ENCODE results near the gene PTPRT.

Gene PTPRT

DNA sequence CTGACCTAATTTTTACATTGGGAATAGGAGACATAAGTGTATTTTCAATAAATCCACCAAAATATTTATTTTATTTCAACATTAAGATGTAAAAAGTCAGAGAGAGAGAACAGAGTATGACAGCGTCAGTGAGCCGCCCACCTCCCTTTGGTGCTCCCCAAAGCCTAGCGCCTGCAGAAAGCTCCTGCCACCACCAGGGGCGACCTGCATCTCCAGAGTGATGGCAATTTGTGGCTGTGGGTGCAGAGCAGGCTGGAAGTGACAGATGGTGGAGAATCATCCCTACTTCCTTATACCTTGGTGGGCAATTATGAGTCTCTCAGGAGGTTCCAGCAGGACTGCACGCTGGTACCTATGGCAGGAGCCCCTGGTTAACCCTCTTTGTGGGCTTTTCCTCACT, 87.3 kb downstream of the PTPRT start:
- Histone ChIP-seq H3K36me3 (ENCODE audit: control insufficient read depth, insufficient read depth, low read length, severe bottlenecking) (no peaks in the 10 kb centered on the region), H3K27me3 (replicated peaks; ENCODE audit: control insufficient read depth, insufficient read depth, low read length) (no peaks in the 10 kb centered on the region), H3K4me1 (ENCODE audit: control insufficient read depth, insufficient read depth, low read length) (no peaks in the 10 kb centered on the region), H3K9me3 (ENCODE audit: control insufficient read depth, low read length) (no peaks in the 10 kb centered on the region), H3K4me3 (ENCODE audit: low read length) (no peak overlapping the region), H3K9ac (ENCODE audit: low read length) (no peak overlapping the region)
- no peak for DNase-seq (ENCODE audit: low read depth)

DNA sequence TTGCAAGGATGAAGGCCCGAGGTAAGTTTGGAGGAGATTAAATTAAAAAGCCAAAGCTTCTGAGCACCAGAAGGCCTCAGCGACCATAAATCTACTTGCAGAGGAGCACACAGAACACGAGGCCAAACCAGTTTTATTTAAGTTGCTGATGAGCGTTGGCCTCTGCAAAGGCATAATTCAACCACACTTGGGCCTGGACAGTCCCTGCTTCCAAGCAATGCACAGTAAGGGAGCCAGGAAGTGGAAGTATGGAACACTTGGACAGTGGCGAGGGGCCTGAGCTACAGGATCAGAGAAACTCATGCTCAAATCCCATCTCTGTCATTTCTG, 92.8 kb downstream of the PTPRT start:
- Histone ChIP-seq H3K36me3 (ENCODE audit: control insufficient read depth, insufficient read depth, low read length, severe bottlenecking) (no peaks in the 10 kb centered on the region), H3K27me3 (replicated peaks; ENCODE audit: control insufficient read depth, insufficient read depth, low read length) (no peaks in the 10 kb centered on the region)

DNA sequence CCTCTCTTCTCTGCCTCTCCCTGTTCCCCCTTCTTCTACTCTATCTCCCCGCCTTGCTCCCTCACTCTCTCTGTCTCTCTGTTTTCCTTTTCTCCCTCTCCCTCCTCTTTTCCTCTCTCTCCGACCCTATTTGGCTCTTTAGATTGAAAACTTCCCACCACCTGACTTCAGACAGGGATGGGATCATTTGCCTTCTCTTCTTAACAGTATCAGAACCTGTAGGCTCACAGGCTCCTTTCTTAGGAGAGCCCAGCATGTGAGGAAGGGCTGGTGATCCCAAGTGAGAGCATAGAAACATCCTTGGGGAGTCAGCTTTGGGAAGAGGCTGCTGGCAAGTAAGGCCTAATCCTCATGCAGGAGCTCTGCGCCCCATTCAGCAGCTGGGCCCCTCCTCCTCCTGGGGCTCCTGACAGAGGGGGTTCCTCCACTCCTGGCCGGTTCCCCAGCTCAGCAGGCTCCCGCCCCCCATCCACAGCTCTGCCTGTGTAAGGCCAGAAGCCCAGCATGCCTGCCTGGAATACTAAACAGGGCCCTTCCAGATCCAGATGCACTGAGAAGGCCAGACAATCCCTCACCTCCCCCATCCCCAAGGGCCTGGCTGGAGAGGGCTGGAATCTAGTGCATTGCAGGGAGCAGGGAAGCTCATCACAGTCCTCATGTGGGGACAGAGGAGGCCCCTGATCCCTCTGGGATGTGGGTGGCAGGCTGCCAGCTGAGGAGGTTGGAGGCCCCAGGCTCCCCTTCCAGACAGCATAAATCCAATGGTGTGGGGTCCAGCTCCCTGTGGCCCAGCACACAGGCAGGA, 93.4 kb downstream of the PTPRT start:
- Histone ChIP-seq H3K4me3 (ENCODE audit: low read length) (no peak overlapping the region), H3K4me1 (ENCODE audit: control insufficient read depth, insufficient read depth, low read length) (no peaks in the 10 kb centered on the region), H3K9ac (ENCODE audit: low read length) (no peak overlapping the region), H3K36me3 (ENCODE audit: control insufficient read depth, insufficient read depth, low read length, severe bottlenecking) (no peaks in the 10 kb centered on the region), H3K9me3 (ENCODE audit: control insufficient read depth, low read length) (peaks cover 10% of the 10 kb centered on the region), H3K27me3 (replicated peaks; ENCODE audit: control insufficient read depth, insufficient read depth, low read length) (no peaks in the 10 kb centered on the region)
- no peak for DNase-seq (ENCODE audit: low read depth)

More for the DNA sequence above, 92.8 kb downstream of the PTPRT start:
- peaks cover 8% of the 10 kb centered on the region for H3K9me3 ChIP-seq (ENCODE audit: control insufficient read depth, low read length)
- no peak for DNase-seq (ENCODE audit: low read depth)
- H3K4me3 ChIP-seq (ENCODE audit: low read length), result no peak overlapping the region
- no peak overlapping the region for H3K9ac ChIP-seq (ENCODE audit: low read length)
- no peaks in the 10 kb centered on the region for H3K4me1 ChIP-seq (ENCODE audit: control insufficient read depth, insufficient read depth, low read length)

DNA sequence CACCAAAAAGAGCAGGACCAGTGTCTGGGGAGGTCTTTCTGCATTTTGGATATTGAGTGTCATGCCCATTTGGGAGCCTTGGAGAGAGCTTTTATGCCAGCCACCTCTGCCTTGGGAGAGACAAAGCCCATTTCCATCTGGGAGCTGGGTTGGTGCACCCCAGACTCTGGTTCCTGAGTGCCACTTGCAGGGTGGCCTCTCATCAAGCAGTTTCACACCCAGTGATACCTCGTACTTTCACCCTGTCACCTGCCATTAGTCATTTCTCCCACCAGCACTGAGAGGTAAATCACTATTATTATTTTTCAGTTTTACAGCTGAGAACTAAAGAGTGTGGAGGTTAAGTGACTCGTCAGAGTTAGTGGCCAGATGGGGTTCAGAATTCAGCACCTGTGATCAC, 94.7 kb downstream of the PTPRT start:
- no peak for DNase-seq (ENCODE audit: low read depth)
- no peaks in the 10 kb centered on the region for H3K4me1 ChIP-seq (ENCODE audit: control insufficient read depth, insufficient read depth, low read length)
- no peak overlapping the region for H3K4me3 ChIP-seq (ENCODE audit: low read length)
- H3K27me3 ChIP-seq (replicated peaks; ENCODE audit: control insufficient read depth, insufficient read depth, low read length), result no peaks in the 10 kb centered on the region
- no peak overlapping the region for H3K9ac ChIP-seq (ENCODE audit: low read length)
- peaks cover 10% of the 10 kb centered on the region for H3K9me3 ChIP-seq (ENCODE audit: control insufficient read depth, low read length)
- no peaks in the 10 kb centered on the region for H3K36me3 ChIP-seq (ENCODE audit: control insufficient read depth, insufficient read depth, low read length, severe bottlenecking)

DNA sequence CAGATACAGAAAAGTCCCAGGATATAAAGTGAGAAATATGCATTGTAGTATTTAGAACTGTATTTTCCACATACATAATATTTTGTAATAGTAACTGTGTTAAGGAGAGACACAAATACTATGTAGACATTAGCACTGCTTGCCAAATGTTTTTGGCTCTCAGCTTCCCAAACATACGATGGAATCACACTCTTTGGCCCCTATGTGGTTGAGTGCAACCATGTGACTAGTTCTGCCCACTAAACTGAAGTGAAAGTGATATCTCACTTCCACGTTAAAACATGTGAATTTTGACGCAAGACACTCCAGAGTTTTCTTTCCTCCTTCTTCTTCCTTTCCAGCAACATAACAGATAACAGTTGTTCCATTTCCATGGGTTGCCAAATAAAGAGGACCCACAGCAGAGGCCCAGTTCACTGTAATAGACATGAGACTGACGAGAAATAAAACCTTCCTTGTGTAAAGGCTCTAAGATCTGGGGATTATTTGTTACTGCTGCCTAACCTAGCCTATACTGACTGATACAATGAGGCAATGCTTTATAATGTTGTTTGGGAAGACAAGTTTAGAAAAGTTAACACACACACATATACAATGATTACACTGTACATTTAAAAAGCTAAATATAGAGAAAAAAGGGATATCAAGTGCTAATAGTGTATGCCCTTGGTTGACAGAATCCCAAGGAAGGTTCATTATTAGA, 97.2 kb downstream of the PTPRT start:
- Histone ChIP-seq H3K4me1 (ENCODE audit: control insufficient read depth, insufficient read depth, low read length) (no peaks in the 10 kb centered on the region), H3K36me3 (ENCODE audit: control insufficient read depth, insufficient read depth, low read length, severe bottlenecking) (no peaks in the 10 kb centered on the region), H3K27me3 (replicated peaks; ENCODE audit: control insufficient read depth, insufficient read depth, low read length) (no peaks in the 10 kb centered on the region), H3K9ac (ENCODE audit: low read length) (no peak overlapping the region), H3K9me3 (ENCODE audit: control insufficient read depth, low read length) (peaks cover 10% of the 10 kb centered on the region), H3K4me3 (ENCODE audit: low read length) (no peak overlapping the region)
- DNase-seq (ENCODE audit: low read depth), result no peak

DNA sequence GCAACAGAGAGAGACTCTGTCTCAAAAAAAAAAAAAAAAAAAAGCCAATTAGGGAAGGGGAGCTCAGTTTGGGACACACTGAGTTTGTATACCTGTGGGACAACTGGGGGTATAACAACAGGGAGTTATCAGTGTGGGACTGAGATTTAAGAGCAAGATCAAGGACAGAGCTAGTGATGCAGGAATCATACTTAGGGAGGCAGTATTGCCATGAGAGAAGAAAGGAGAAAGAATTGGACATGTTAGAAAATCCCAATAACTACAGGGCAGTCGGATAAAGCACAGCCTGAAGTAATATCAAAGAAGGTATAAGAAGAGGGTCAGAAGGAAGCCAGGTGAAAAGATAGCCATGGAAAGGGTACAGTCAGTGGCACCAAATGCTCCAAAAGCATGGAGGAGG, 121.2 kb downstream of the PTPRT start:
- H3K9me3 ChIP-seq (ENCODE audit: control insufficient read depth, low read length), result no peaks in the 10 kb centered on the region
- no peak for DNase-seq (ENCODE audit: low read depth)
- no peaks in the 10 kb centered on the region for H3K4me1 ChIP-seq (ENCODE audit: control insufficient read depth, insufficient read depth, low read length)
- H3K27me3 ChIP-seq (replicated peaks; ENCODE audit: control insufficient read depth, insufficient read depth, low read length), result no peaks in the 10 kb centered on the region
- no peak overlapping the region for H3K9ac ChIP-seq (ENCODE audit: low read length)
- H3K4me3 ChIP-seq (ENCODE audit: low read length), result no peak overlapping the region
- H3K36me3 ChIP-seq (ENCODE audit: control insufficient read depth, insufficient read depth, low read length, severe bottlenecking), result no peaks in the 10 kb centered on the region

DNA sequence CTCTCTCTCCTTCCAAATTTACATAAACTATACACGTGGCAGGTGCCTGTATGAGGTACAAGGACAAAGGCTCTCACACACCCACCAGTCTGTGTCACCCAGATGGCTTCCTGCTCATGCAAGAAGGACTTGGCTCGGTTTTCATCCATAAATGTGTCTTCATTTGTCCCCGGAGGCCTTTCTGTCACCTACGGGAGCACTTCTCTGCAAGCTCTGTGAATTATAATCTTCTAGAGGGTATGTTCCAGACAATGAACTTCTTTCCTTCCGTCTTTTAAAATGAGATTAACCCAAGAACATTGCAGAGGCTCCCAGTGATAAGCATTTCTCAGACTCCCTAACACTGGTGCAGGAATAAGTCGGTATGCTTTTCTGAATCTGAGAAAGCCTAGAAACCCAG, 123.6 kb downstream of the PTPRT start:
- Histone ChIP-seq H3K9me3 (ENCODE audit: control insufficient read depth, low read length) (no peaks in the 10 kb centered on the region), H3K4me3 (ENCODE audit: low read length) (no peak overlapping the region)
- DNase-seq (ENCODE audit: low read depth), result no peak

DNA sequence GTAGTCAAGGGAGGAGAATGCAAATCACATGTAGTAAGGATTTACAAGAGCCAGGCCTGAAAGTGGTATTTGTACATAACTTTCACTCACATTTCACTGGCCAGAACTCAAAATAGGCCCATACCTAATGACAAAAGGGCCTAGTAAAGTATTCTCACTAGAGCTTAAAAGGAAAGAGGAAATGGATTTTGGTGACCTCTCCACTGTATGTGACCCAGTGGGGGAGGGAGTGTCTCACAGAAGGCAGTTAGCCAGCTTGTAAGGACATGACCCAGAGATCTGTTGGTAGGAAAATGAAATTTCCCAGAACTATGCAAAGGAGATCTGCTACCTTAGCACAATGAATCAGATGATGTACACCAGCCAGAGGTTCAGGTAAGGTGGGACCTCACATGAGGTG, 124.4 kb downstream of the PTPRT start:
- no peaks in the 10 kb centered on the region for H3K27me3 ChIP-seq (replicated peaks; ENCODE audit: control insufficient read depth, insufficient read depth, low read length)
- H3K9me3 ChIP-seq (ENCODE audit: control insufficient read depth, low read length), result no peaks in the 10 kb centered on the region
- no peaks in the 10 kb centered on the region for H3K4me1 ChIP-seq (ENCODE audit: control insufficient read depth, insufficient read depth, low read length)
- no peak for DNase-seq (ENCODE audit: low read depth)
- H3K4me3 ChIP-seq (ENCODE audit: low read length), result no peak overlapping the region
- no peak overlapping the region for H3K9ac ChIP-seq (ENCODE audit: low read length)
- H3K36me3 ChIP-seq (ENCODE audit: control insufficient read depth, insufficient read depth, low read length, severe bottlenecking), result no peaks in the 10 kb centered on the region

More for the DNA sequence above, 123.6 kb downstream of the PTPRT start:
- H3K27me3 ChIP-seq (replicated peaks; ENCODE audit: control insufficient read depth, insufficient read depth, low read length), result no peaks in the 10 kb centered on the region
- H3K9ac ChIP-seq (ENCODE audit: low read length), result no peak overlapping the region
- H3K4me1 ChIP-seq (ENCODE audit: control insufficient read depth, insufficient read depth, low read length), result no peaks in the 10 kb centered on the region
- no peaks in the 10 kb centered on the region for H3K36me3 ChIP-seq (ENCODE audit: control insufficient read depth, insufficient read depth, low read length, severe bottlenecking)

DNA sequence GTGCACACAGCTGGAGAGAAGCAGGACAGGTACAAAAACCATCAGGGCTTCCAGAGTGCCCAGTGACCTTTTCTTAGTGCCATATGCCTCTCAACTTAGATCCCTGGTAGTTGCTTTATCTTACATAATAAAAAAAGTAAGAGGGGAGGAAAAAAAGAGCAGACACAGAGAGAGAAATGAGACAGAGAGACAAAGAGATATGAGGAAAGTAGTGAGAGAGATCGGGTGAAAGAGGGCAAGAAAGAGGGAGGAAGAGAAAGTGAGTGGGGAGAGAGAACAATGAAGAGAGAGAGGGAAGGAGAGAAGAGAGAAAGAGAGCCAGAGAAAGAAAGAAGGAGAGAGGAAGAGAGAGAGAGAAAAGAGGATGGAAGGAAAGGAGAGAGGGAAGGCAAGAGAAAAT, 131.6 kb downstream of the PTPRT start:
- no peak overlapping the region for H3K4me3 ChIP-seq (ENCODE audit: low read length)
- no peak overlapping the region for H3K9ac ChIP-seq (ENCODE audit: low read length)
- H3K27me3 ChIP-seq (replicated peaks; ENCODE audit: control insufficient read depth, insufficient read depth, low read length), result no peaks in the 10 kb centered on the region
- H3K9me3 ChIP-seq (ENCODE audit: control insufficient read depth, low read length), result no peaks in the 10 kb centered on the region
- no peaks in the 10 kb centered on the region for H3K36me3 ChIP-seq (ENCODE audit: control insufficient read depth, insufficient read depth, low read length, severe bottlenecking)
- DNase-seq (ENCODE audit: low read depth), result no peak
- H3K4me1 ChIP-seq (ENCODE audit: control insufficient read depth, insufficient read depth, low read length), result no peaks in the 10 kb centered on the region

DNA sequence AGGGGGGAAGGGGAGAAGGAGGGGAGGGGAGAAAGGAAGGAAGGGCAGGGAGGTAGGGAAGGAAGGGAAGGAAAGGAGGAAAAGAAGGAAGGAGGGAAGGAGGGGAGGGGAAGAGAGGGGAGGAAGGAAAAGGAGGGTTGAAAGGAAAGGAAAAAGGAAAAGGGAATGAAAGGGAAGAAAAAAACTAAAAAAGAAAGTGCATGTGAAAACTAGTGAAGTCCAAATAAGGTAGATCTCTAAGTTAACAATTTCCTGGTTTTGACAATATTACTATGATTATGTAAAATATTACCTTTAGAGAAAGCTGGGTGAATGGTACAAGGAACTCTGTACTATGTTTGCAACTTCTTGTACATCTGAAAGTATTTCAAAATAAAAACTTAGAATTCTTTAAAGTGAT, 132.4 kb downstream of the PTPRT start:
- H3K4me1 ChIP-seq (ENCODE audit: control insufficient read depth, insufficient read depth, low read length), result no peaks in the 10 kb centered on the region
- H3K36me3 ChIP-seq (ENCODE audit: control insufficient read depth, insufficient read depth, low read length, severe bottlenecking), result no peaks in the 10 kb centered on the region
- H3K27me3 ChIP-seq (replicated peaks; ENCODE audit: control insufficient read depth, insufficient read depth, low read length), result no peaks in the 10 kb centered on the region
- no peak overlapping the region for H3K4me3 ChIP-seq (ENCODE audit: low read length)
- DNase-seq (ENCODE audit: low read depth), result no peak
- H3K9ac ChIP-seq (ENCODE audit: low read length), result no peak overlapping the region
- no peaks in the 10 kb centered on the region for H3K9me3 ChIP-seq (ENCODE audit: control insufficient read depth, low read length)

DNA sequence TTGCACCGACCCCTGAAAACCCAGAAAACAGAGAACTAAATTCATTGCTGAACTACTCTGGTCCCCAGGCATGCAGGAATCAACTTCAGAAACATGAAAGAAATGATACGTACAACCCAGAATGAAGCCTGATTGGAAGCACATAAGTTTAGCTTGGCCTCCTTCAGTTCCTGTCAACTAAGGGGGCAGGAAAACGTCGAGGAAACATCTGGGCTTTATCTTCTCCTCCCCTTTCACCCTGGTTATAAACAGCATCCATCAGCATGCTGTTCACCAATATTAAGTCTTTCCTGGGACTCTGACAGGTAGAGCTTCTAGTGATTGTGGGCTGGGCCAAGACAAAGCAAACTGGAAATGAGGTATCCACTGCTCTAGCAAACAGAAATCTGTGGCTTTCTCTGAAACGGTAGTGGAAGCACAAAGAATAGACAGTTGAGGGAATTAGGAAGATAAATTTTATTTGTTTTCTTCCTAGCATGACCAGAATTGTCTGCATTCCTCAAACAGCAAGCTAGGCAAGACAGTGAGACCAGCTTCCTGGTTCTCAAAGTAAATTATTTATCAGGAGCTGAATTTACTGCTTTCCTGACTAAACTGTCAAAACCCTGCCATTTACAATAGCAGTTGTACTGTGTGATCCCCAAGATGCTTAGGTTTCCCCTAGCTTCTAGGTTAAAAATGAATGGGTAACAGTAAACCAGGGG, 134.4 kb downstream of the PTPRT start:
- H3K27me3 ChIP-seq (replicated peaks; ENCODE audit: control insufficient read depth, insufficient read depth, low read length), result no peaks in the 10 kb centered on the region
- no peak for DNase-seq (ENCODE audit: low read depth)
- no peak overlapping the region for H3K9ac ChIP-seq (ENCODE audit: low read length)
- H3K9me3 ChIP-seq (ENCODE audit: control insufficient read depth, low read length), result no peaks in the 10 kb centered on the region
- H3K4me1 ChIP-seq (ENCODE audit: control insufficient read depth, insufficient read depth, low read length), result no peaks in the 10 kb centered on the region
- no peaks in the 10 kb centered on the region for H3K36me3 ChIP-seq (ENCODE audit: control insufficient read depth, insufficient read depth, low read length, severe bottlenecking)
- no peak overlapping the region for H3K4me3 ChIP-seq (ENCODE audit: low read length)

All from adipocyte (in vitro differentiated cells).